K562 (cell line): ENCODE data around the gene PARP1. TPM values are rescaled to one million over a fixed set of nuclear protein-coding genes. Genes with fewer than 3 reads are reported as not detected.

Experiments
- ATAC-seq: fragments of 200-7000 bp; cut with Tn5 transposase; 3 replicates; pipeline ENCODE4 v1.9.1; 2020; ENCODE audit warnings: moderate library complexity
- BruUV-seq: library from RNA; stranded (reverse); fragments of 400-500 nt; replicated peaks from 2 replicates; lab custom pipeline; 2021; lab: Mats Ljungman, UMichigan
- CTCF ChIA-PET: fragments of 300-600 bp; formaldehyde crosslinking; extraction: SDS; loops from one replicate; lab custom pipeline; 2021; ENCODE audit warnings: low intra/inter-chr PET ratio; lab: Yijun Ruan, JAX
- POLR2A ChIA-PET: fragments of 300-600, 350-650 bp; sonication (Branson Sonifier 250); formaldehyde crosslinking; extraction: SDS; loops from one replicate; lab custom pipeline; 2021; ENCODE audit warnings: antibody characterized with exemption, inconsistent platforms; lab: Yijun Ruan, JAX
- DNase-seq, 4 experiments: peaks; one replicate each; pipeline versions ENCODE4 v3.0.0 to v3.0.0-alpha.2; 2011 to 2018; ENCODE audit warnings: low spot score in 3 of 4, mixed read lengths in 3 of 4; ENCODE audit errors: extremely low read depth in 1 of 4
- FAIRE-seq: peaks from 2 replicates; lab custom pipeline; 2011; peaks lifted over from hg19 to GRCh38; lab: Jason Lieb, UNC
- H2AFZ ChIP-seq: 2 replicates; pipeline ENCODE4 v1.6.0; 2011; ENCODE audit warnings: low read depth, low read length, control low read depth, inconsistent platforms
- H3K27ac ChIP-seq: fragments of 200-600 bp; 3 replicates; pipeline ENCODE4 v1.8.0; 2011; ENCODE audit warnings: low read depth, mild to moderate bottlenecking, control low read depth, inconsistent platforms, low read length, moderate library complexity, mixed read lengths; ENCODE audit errors: extremely low read depth
- H3K27me3 ChIP-seq, 2 experiments: fragments of 300-600 bp in 1 of 2; 2 replicates in 1 of 2; 3 replicates in 1 of 2; pipeline versions ENCODE4 v1.6.0 to v1.8.0; 2011; ENCODE audit warnings: inconsistent platforms in 2 of 2, low read length in 2 of 2, mild to moderate bottlenecking in 1 of 2, mixed read lengths in 1 of 2, moderate library complexity in 1 of 2; ENCODE audit not compliant: control insufficient read depth in 2 of 2, insufficient read depth in 2 of 2
- H3K36me3 ChIP-seq: fragments of 300-600 bp; 3 replicates; pipeline ENCODE4 v1.8.0; 2011; ENCODE audit warnings: mild to moderate bottlenecking, low read length, inconsistent platforms; ENCODE audit not compliant: control insufficient read depth, insufficient read depth
- H3K4me1 ChIP-seq, 2 experiments: fragments of 200-600 bp in 1 of 2; replicated peaks in 1 of 2; 2 replicates in 1 of 2; 3 replicates in 1 of 2; pipeline versions ENCODE4 v1.5.1 to v1.8.0; 2011; ENCODE audit warnings: inconsistent platforms in 2 of 2, low read length in 2 of 2, mild to moderate bottlenecking in 1 of 2, mixed read lengths in 1 of 2, moderate library complexity in 1 of 2; ENCODE audit not compliant: control insufficient read depth in 2 of 2, insufficient read depth in 2 of 2
- H3K4me2 ChIP-seq: 2 replicates; pipeline ENCODE4 v1.6.1; 2011; ENCODE audit warnings: low read length, control low read depth, inconsistent platforms, mixed read lengths; ENCODE audit not compliant: insufficient read depth
- H3K4me3 ChIP-seq: fragments of 200-600 bp; sonication (generic), shearing (Covaris generic); 2 replicates; pipeline ENCODE4 v1.5.1; 2016; ENCODE audit warnings: control low read depth, inconsistent platforms
- H3K79me2 ChIP-seq: fragments of 200-600 bp; 3 replicates; pipeline ENCODE4 v1.8.0; 2011; ENCODE audit warnings: low read length, inconsistent platforms; ENCODE audit not compliant: control insufficient read depth, insufficient read depth
- H3K9ac ChIP-seq, 2 experiments: 2 replicates each; pipeline versions ENCODE4 v1.6.0 to v1.6.1; 2011; ENCODE audit warnings: low read depth in 2 of 2, low read length in 2 of 2, control low read depth in 1 of 2, inconsistent platforms in 1 of 2, mild to moderate bottlenecking in 1 of 2, mixed read lengths in 1 of 2; ENCODE audit not compliant: insufficient read depth in 1 of 2
- H3K9me1 ChIP-seq: one replicate; pipeline ENCODE4 v1.6.0; 2011; ENCODE audit warnings: inconsistent platforms, mild to moderate bottlenecking, low read length, moderate library complexity; ENCODE audit not compliant: control insufficient read depth, insufficient read depth
- H3K9me3 ChIP-seq: replicated peaks from 2 replicates; pipeline ENCODE4 v1.5.1; 2011; ENCODE audit warnings: low read depth, low read length, inconsistent platforms; ENCODE audit not compliant: control insufficient read depth, insufficient read depth
- H4K20me1 ChIP-seq: replicated peaks from 2 replicates; pipeline ENCODE4 v1.6.1; 2011; ENCODE audit warnings: low read length, inconsistent platforms, mixed read lengths; ENCODE audit not compliant: control insufficient read depth, insufficient read depth
- BHLHE40 ChIP-seq: IDR thresholded peaks from 2 replicates; pipeline ENCODE4 v1.6.1; 2011; ENCODE audit warnings: low read length, improper control_type of control experiment
- FOXK2 ChIP-seq, 2 experiments: fragments of 450-650 bp; IDR thresholded peaks in 1 of 2; conservative IDR thresholded peaks in 1 of 2; 2 replicates each; pipeline ENCODE4 v1.6.1; 2016; ENCODE audit warnings: low read depth in 2 of 2, mild to moderate bottlenecking in 1 of 2
- STAG1 ChIP-seq: sonication (generic); formaldehyde crosslinking; IDR thresholded peaks from 2 replicates; pipeline ENCODE4 v1.5.0; 2020; ENCODE audit warnings: missing genetic modification reagents, borderline replicate concordance
- TOE1 ChIP-seq, 2 experiments: fragments of 450-650 bp in 1 of 2; sonication (generic) in 1 of 2; formaldehyde crosslinking in 1 of 2; IDR thresholded peaks; 2 replicates each; pipeline versions ENCODE4 v1.7.1 to v1.8.0; 2016 to 2022; ENCODE audit warnings: borderline replicate concordance in 2 of 2, mild to moderate bottlenecking in 2 of 2, antibody characterized with exemption in 1 of 2, inconsistent platforms in 1 of 2, low read depth in 1 of 2, missing genetic modification reagents in 1 of 2, moderate library complexity in 1 of 2
- WGBS: fragments of 100-300 bp; shearing (Covaris generic); methylation state at CpG from one replicate; pipeline ENCODE4 v1.1.6; 2016; ENCODE audit warnings: low coverage, mixed read lengths; ENCODE audit not compliant: insufficient coverage; ENCODE audit errors: missing lambda C conversion rate; 5-methylcytosine and 5-hydroxymethylcytosine counted together
- in situ Hi-C: fragments of 300-500 bp; cut with MboI; formaldehyde crosslinking; loops from 4 replicates; pipeline ENCODE4 v1.15.0; 2018; ENCODE audit warnings: inconsistent platforms, mixed read lengths
- intact Hi-C: fragments of 100-400 bp; cut with micrococcal nuclease; formaldehyde crosslinking; loops from 2 replicates; pipeline ENCODE4 v1.14.2; 2022
- polyA plus RNA-seq, 8 experiments: library from polyadenylated mRNA; depleted of rRNA in 4 of 8; stranded (reverse) in 5 of 8; unstranded in 3 of 8; fragments of >200 nt; fragmentation: Nextera tagmentation in 2 of 8; fragmentation: Illumina TruSeq in 1 of 8; extraction: Ambion mirVana in 2 of 8; extraction: Trizol in 1 of 8; gene quantifications; 2 replicates each; pipeline versions ENCODE4 v1.2.1 to v1.2.3, GENCODE V29; 2011 to 2014; ENCODE audit warnings: inconsistent platforms in 1 of 8, missing spikeins in 1 of 8
- total RNA-seq, 7 experiments: library from RNA; depleted of rRNA in 6 of 7; stranded (reverse); fragments of >200 nt in 6 of 7; fragmentation: Illumina TruSeq in 2 of 7; extraction: Trizol in 2 of 7; gene quantifications; 2 replicates each; pipeline versions ENCODE4 v1.2.1 to v1.2.3, GENCODE V29; 2011 to 2021; ENCODE audit warnings: low replicate concordance in 1 of 7

PARP1 gene
- total and polyA plus RNA-seq, 9 of the 15 experiments (the other 6 are each of a cell fraction or from before 2014, with no cell fraction given), result 121 to 306 (median 250) TPM

DNA sequence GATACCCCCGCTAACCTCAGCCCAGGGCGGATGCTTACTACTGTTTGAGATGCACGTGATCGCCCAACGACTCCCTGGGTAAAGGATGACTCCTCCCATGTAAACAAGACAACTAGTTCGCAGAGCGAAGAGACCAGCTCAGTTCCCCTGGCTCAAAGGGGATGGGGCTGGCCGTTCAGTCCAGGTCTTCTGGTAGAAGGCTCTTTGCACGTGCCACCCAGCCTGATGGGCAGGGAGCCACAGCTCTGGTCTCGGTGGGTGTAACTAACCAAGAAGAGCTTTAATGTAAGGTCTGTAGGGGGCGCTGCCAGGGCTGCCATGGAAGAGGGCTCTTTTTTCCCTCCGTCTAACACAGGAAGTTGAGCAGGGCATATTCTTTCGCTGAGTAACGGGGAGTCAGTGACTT lies 49.4 kb upstream of the PARP1 start (continued):
- TF ChIP-seq TOE1 (IDR thresholded peaks at IDR 0.05; ENCODE audit: borderline replicate concordance) (peak; percentile 41; the same call in 1 of the 2 replicates), TOE1 (CRISPR knock-in tag; IDR thresholded peaks at IDR 0.05; ENCODE audit: borderline replicate concordance, low read depth) (no peak), FOXK2 (conservative IDR thresholded peaks at IDR 0.05 in 1 of 2, IDR thresholded peaks at IDR 0.05 in 1 of 2; ENCODE audit: low read depth in 2 of 2) (0 out of 4 replicates have a peak, but pooled peaks of 1 of the 2 experiments have one; percentile 48), BHLHE40 (peak; percentile 91)

GRCh38 chr1:226455843-226456242 lies 48.0 kb upstream of the PARP1 start:
- ChIA-PET POLR2A (interaction anchor here (0.6 to 1.0 kb wide), 2 partner anchors 10 to 178 kb away, joined by 3 read pairs; no protein-coding TSS in a partner anchor), CTCF (no interaction called here)
- in situ Hi-C loops (no loop called here), intact Hi-C loops (no loop called here)
- no peak overlapping the region for H2AFZ ChIP-seq
- TF ChIP-seq STAG1 (CRISPR knock-in tag), result no peak
- no peaks in the 10 kb centered on the region for H3K9me3 ChIP-seq
- H3K4me2 ChIP-seq, result no peak overlapping the region
- WGBS, result 13% methylated on average over 10 of the region's 10 CpGs
- no peaks in the 10 kb centered on the region for H3K36me3 ChIP-seq
- no peaks in the 10 kb centered on the region; a peak in 2 of 5 replicates for H3K4me1 ChIP-seq
- FAIRE-seq (no peak), ATAC-seq (no peak), DNase-seq (no peak)
- no peaks in the 10 kb centered on the region for H3K9me1 ChIP-seq
- no peaks in the 10 kb centered on the region for H3K79me2 ChIP-seq
- no peaks in the 10 kb centered on the region for H4K20me1 ChIP-seq
- no peak overlapping the region for H3K9ac ChIP-seq
- no peak overlapping the region for H3K4me3 ChIP-seq
- peaks cover 22 to 53% of the 10 kb centered on the region in 2 experiments for H3K27me3 ChIP-seq
- BruUV-seq, result no TSS peak
- no peak overlapping the region for H3K27ac ChIP-seq
